WTC11 (cell line): ENCODE results near the gene ABCC3. TPM values are rescaled to one million over a fixed set of nuclear protein-coding genes. Genes with fewer than 3 reads are reported as not detected.

Experiments used
- total RNA-seq: library from RNA; stranded (reverse); gene quantifications from 3 replicates; pipeline ENCODE4 v1.2.3, GENCODE V29; 2021

Gene ABCC3
- total RNA-seq, 1 experiment from 2014 or later, result 0.92 TPM

Other genes starting within 250 kb of the ABCC3 start
- 89.3 to 108 TPM (median 90.4 TPM) in 3 replicates for gene LRRC59, start 237.4 kb upstream of the ABCC3 start, total RNA-seq
- 19.1 to 19.9 TPM (median 19.7 TPM) in 3 replicates for gene ACSF2, start 208.7 kb upstream of the ABCC3 start, total RNA-seq
- gene CHAD, start 166.0 kb upstream of the ABCC3 start, total RNA-seq, result 0.09 TPM in 2 of 3 replicates, not detected in the other
- gene RSAD1, start 156.0 kb upstream of the ABCC3 start, total RNA-seq, result 35.1 to 41.5 TPM (median 40.5 TPM) in 3 replicates
- gene MYCBPAP, start 126.4 kb upstream of the ABCC3 start, total RNA-seq, result 5.7 to 6.9 TPM (median 6.6 TPM) in 3 replicates
- gene EPN3, start 102.1 kb upstream of the ABCC3 start, total RNA-seq, result 6.9 to 8.8 TPM (median 8.1 TPM) in 3 replicates
- gene SPATA20, start 87.7 kb upstream of the ABCC3 start, total RNA-seq, result 24.6 to 30.6 TPM (median 26.3 TPM) in 3 replicates
- gene CACNA1G, start 74.2 kb upstream of the ABCC3 start, total RNA-seq, result 5.4 to 6.7 TPM (median 6.2 TPM) in 3 replicates
- gene ANKRD40, start 73.0 kb downstream of the ABCC3 start, total RNA-seq, result 43.3 to 45.3 TPM (median 45.3 TPM) in 3 replicates
- gene LUC7L3, start 84.7 kb downstream of the ABCC3 start, total RNA-seq, result 182 to 190 TPM (median 186 TPM) in 3 replicates
- not detected in 3 replicates for gene ANKRD40CL, start 132.6 kb downstream of the ABCC3 start, total RNA-seq
- 0.07 to 0.11 TPM (median 0.09 TPM) in 3 replicates for gene WFIKKN2, start 200.7 kb downstream of the ABCC3 start, total RNA-seq
- 33.5 to 37.9 TPM (median 36.0 TPM) in 3 replicates for gene TOB1, start 231.5 kb downstream of the ABCC3 start, total RNA-seq